ENCODE data around the gene KRTAP5-4.
"Not testable (repeated sequence)": the region's sequence is repeated elsewhere in the genome, so short reads cannot be mapped to it uniquely, and the experiment has no call there.

KRTAP5-4 gene

GRCh38 chr11:1603629-1604028 lies 18.3 kb downstream of the KRTAP5-4 start:
- no peak overlapping the region for H3K4me3 ChIP-seq (ENCODE audit: low read length)
- DNase-seq (ENCODE audit: low read depth) = no peak
- no peak for TF ChIP-seq CTCF (conservative IDR thresholded peaks at IDR 0.05; ENCODE audit: low read length)

GRCh38 chr11:1601663-1602062 lies 20.3 kb downstream of the KRTAP5-4 start:
- H3K4me3 ChIP-seq (ENCODE audit: low read length); DNase-seq (ENCODE audit: low read depth): not testable (repeated sequence)

GRCh38 chr11:1600626-1601025 lies 21.3 kb downstream of the KRTAP5-4 start:
- no peak for TF ChIP-seq CTCF (conservative IDR thresholded peaks at IDR 0.05; ENCODE audit: low read length)
- no peak overlapping the region for H3K4me3 ChIP-seq (ENCODE audit: low read length)

GRCh38 chr11:1598816-1599215 lies 23.1 kb downstream of the KRTAP5-4 start:
- no peak for TF ChIP-seq CTCF (conservative IDR thresholded peaks at IDR 0.05; ENCODE audit: low read length)
- no peak for DNase-seq (ENCODE audit: low read depth)
- no peak overlapping the region for H3K4me3 ChIP-seq (ENCODE audit: low read length)

More at GRCh38 chr11:1600626-1601025, 21.3 kb downstream of the KRTAP5-4 start:
- no peak for DNase-seq (ENCODE audit: low read depth)

GRCh38 chr11:1598406-1598805 lies 23.5 kb downstream of the KRTAP5-4 start:
- not testable (repeated sequence) for DNase-seq (ENCODE audit: low read depth)

GRCh38 chr11:1597994-1598380 lies 24.0 kb downstream of the KRTAP5-4 start, which contains the start of gene KRTAP5-2:
KRTAP5-2 (minus strand) TSS chr11:1598294; CDS start chr11:1598250, 44 bp downstream.
- H3K4me3 ChIP-seq (ENCODE audit: low read length) = no peak within 1 kb of the TSS
- no peak for TF ChIP-seq CTCF (conservative IDR thresholded peaks at IDR 0.05; ENCODE audit: low read length)
- DNase-seq (ENCODE audit: low read depth) = no peak

More at GRCh38 chr11:1598406-1598805, 23.5 kb downstream of the KRTAP5-4 start:
- not testable (repeated sequence) for H3K4me3 ChIP-seq (ENCODE audit: low read length)

GRCh38 chr11:1597331-1597993 lies 24.5 kb downstream of the KRTAP5-4 start:
- TF ChIP-seq CTCF (conservative IDR thresholded peaks at IDR 0.05; ENCODE audit: low read length) = no peak
- DNase-seq (ENCODE audit: low read depth) = no peak
- H3K4me3 ChIP-seq (ENCODE audit: low read length) = no peak overlapping the region

GRCh38 chr11:1596576-1597121 lies 25.3 kb downstream of the KRTAP5-4 start:
- DNase-seq (ENCODE audit: low read depth); H3K4me3 ChIP-seq (ENCODE audit: low read length): not testable (repeated sequence)

GRCh38 chr11:1595994-1596575 lies 25.9 kb downstream of the KRTAP5-4 start:
- not testable (repeated sequence) for DNase-seq (ENCODE audit: low read depth); H3K4me3 ChIP-seq (ENCODE audit: low read length)

Measured in AG10803 (cell line).